ENCODE data around the gene ATXN2. TPM values are rescaled to one million over a fixed set of nuclear protein-coding genes. Genes with fewer than 3 reads are reported as not detected.

Gene ATXN2
- total RNA-seq, 1 experiment from 2014 or later: 56.3 TPM

- TF ChIP-seq ATF2 (CRISPR knock-in tag; IDR thresholded peaks at IDR 0.05; ENCODE audit: borderline replicate concordance, low read depth): no peak
- TF ChIP-seq ZMAT4 (CRISPR knock-in tag; IDR thresholded peaks at IDR 0.05): no peak
- TF ChIP-seq NFYB (CRISPR knock-in tag; conservative IDR thresholded peaks at IDR 0.05; ENCODE audit: low read depth): no peak
- no peak for TF ChIP-seq ATF1 (CRISPR knock-in tag; IDR thresholded peaks at IDR 0.05)
- no peak for TF ChIP-seq TEAD4 (CRISPR knock-in tag; IDR thresholded peaks at IDR 0.05)
Measured at GRCh38 chr12:111426344-111427185, 172.6 kb downstream of the ATXN2 start (continued).

GRCh38 chr12:111425655-111426054 lies 173.5 kb downstream of the ATXN2 start:
- Mint-ChIP-seq H3K27ac (peak overlapping the region; percentile 57), H3K27me3 (ENCODE audit: low read depth) (no peaks in the 10 kb centered on the region), H3K9me3 (no peaks in the 10 kb centered on the region), H3K36me3 (peaks cover 8% of the 10 kb centered on the region), H3K4me1 (peaks cover 50% of the 10 kb centered on the region), H3K4me3 (no peak overlapping the region)
- ChIA-PET POLR2A (no interaction called here), CTCF (interaction anchor here (0.8 to 3.4 kb wide), 5 partner anchors 12 to 29 kb away, joined by 5 to 24 read pairs (median 7); no protein-coding TSS in a partner anchor)
- no peak for DNase-seq (ENCODE audit: low spot score)
- ATAC-seq: no peak
- TF ChIP-seq E2F4 (CRISPR knock-in tag; IDR thresholded peaks at IDR 0.05; ENCODE audit: borderline replicate concordance, low read depth) (no peak), ZSCAN18 (CRISPR knock-in tag; IDR thresholded peaks at IDR 0.05) (no peak), AFF4 (CRISPR knock-in tag; IDR thresholded peaks at IDR 0.05; ENCODE audit: borderline replicate concordance) (no peak), HMGA2 (CRISPR knock-in tag; IDR thresholded peaks at IDR 0.05) (no peak), SP1 (CRISPR knock-in tag; conservative IDR thresholded peaks at IDR 0.05) (no peak), SOX15 (CRISPR knock-in tag; IDR thresholded peaks at IDR 0.05) (no peak), ZBTB21 (CRISPR knock-in tag; IDR thresholded peaks at IDR 0.05; ENCODE audit: borderline replicate concordance) (no peak), RELA (CRISPR knock-in tag; IDR thresholded peaks at IDR 0.05; ENCODE audit: borderline replicate concordance) (no peak)

- DNase-seq (ENCODE audit: low spot score) (no peak), ATAC-seq (peak; percentile 82)
- no peaks in the 10 kb centered on the region for H3K27me3 Mint-ChIP-seq (ENCODE audit: low read depth)
- no peaks in the 10 kb centered on the region for H3K9me3 Mint-ChIP-seq
- POLR2A ChIA-PET: interaction anchor here (0.6 to 1.0 kb wide), 2 partner anchors 10 to 20 kb away, joined by 3 read pairs; no protein-coding TSS in a partner anchor
- H3K36me3 Mint-ChIP-seq: peaks cover 13% of the 10 kb centered on the region
- TF ChIP-seq HMGA2 (CRISPR knock-in tag; IDR thresholded peaks at IDR 0.05) (no peak), AR (CRISPR knock-in tag; IDR thresholded peaks at IDR 0.05) (no peak), CTCF (IDR thresholded peaks at IDR 0.05) (0 out of 2 replicates have a peak, but pooled peaks have one; percentile 11), SOX15 (CRISPR knock-in tag; IDR thresholded peaks at IDR 0.05) (no peak), GRHL2 (CRISPR knock-in tag; IDR thresholded peaks at IDR 0.05; ENCODE audit: insufficient replicate concordance, severe bottlenecking) (no peak), CBFB (CRISPR knock-in tag; IDR thresholded peaks at IDR 0.05; ENCODE audit: low read depth) (no peak), RELA (CRISPR knock-in tag; IDR thresholded peaks at IDR 0.05; ENCODE audit: borderline replicate concordance) (no peak)
- H3K27ac Mint-ChIP-seq: peak overlapping the region; percentile 57
- no peak overlapping the region for H3K4me3 Mint-ChIP-seq
- CTCF ChIA-PET: interaction anchor here (0.6 to 3.4 kb wide), 17 partner anchors 9 to 487 kb away, joined by 3 to 24 read pairs (median 5); no protein-coding TSS in a partner anchor
- H3K4me1 Mint-ChIP-seq: peaks cover 45% of the 10 kb centered on the region
Measured at GRCh38 chr12:111424793-111425251, 174.3 kb downstream of the ATXN2 start.

Data from WTC11 (cell line).